BJ (cell line): Measurements from ENCODE around the gene GNG13. TPM values are rescaled to one million over a fixed set of nuclear protein-coding genes. Genes with fewer than 3 reads are reported as not detected.

ENCODE experiments used
- CTCF ChIA-PET: fragments of 350-600 bp; formaldehyde crosslinking; extraction: SDS; loops from one replicate; lab custom pipeline; 2021; ENCODE audit warnings: antibody characterized with exemption, inconsistent platforms; lab: Yijun Ruan, JAX
- POLR2A ChIA-PET: fragments of 300-600 bp; sonication (Branson Sonifier 250); formaldehyde crosslinking; extraction: SDS; loops from one replicate; lab custom pipeline; 2021; ENCODE audit warnings: antibody characterized with exemption; lab: Charles Lee
- DNase-seq: peaks from one replicate; pipeline ENCODE4 v3.0.0-alpha.2; 2011; ENCODE audit warnings: low read depth
- H3K27me3 ChIP-seq: 2 replicates; pipeline ENCODE4 v1.6.0; 2011; ENCODE audit warnings: low read length; ENCODE audit not compliant: control insufficient read depth, insufficient read depth
- H3K36me3 ChIP-seq: 2 replicates; pipeline ENCODE4 v1.5.1; 2011; ENCODE audit warnings: low read length; ENCODE audit not compliant: control insufficient read depth, insufficient read depth
- H3K4me3 ChIP-seq: 2 replicates; pipeline ENCODE4 v1.5.1; 2011; ENCODE audit warnings: low read depth, mild to moderate bottlenecking, control low read depth, low read length
- polyA plus RNA-seq: library from polyadenylated mRNA; depleted of rRNA; stranded (reverse); fragments of >200 nt; gene quantifications from 2 replicates; pipeline ENCODE4 v1.2.3, GENCODE V29; 2011
- TF ChIP-seq, protein P1 (sequence below): IDR thresholded peaks from 2 replicates; pipeline ENCODE4 v1.5.1; 2011; ENCODE audit warnings: low read depth, mild to moderate bottlenecking, control low read depth, inconsistent platforms, low read length, moderate library complexity; ENCODE audit not compliant: insufficient read depth

GNG13 gene
- polyA plus RNA-seq, 1 experiment = not detected

DNA sequence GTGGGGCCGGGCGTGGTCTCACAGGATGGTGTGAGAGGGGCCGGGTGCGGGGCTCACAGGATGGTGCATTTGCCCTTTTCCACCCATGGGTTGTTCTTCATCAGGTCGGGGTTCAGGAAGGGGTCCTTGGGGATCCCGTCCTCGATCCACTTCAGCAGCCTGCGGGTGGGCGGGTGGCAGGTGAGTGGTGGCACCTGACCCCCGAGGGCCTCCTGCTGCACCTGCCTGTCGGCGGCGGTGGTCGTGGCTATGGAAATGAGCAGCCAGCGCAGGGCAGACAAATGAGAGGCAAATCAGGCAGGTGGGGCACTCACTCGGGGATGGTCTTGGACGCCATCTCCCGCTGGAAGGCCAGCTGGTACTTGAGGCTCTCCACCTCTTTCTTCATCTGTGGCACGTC lies 1.9 kb downstream of the GNG13 start:
- ChIA-PET CTCF (interaction anchor here (0.9 kb wide), 1 partner anchor 87 kb away, joined by 3 read pairs; no protein-coding TSS in a partner anchor), POLR2A (no interaction called here)
- DNase-seq = no peak
- H3K27me3 ChIP-seq = peaks cover 16% of the 10 kb centered on the region
- H3K36me3 ChIP-seq = no peaks in the 10 kb centered on the region
- TF ChIP-seq, protein P1, sequence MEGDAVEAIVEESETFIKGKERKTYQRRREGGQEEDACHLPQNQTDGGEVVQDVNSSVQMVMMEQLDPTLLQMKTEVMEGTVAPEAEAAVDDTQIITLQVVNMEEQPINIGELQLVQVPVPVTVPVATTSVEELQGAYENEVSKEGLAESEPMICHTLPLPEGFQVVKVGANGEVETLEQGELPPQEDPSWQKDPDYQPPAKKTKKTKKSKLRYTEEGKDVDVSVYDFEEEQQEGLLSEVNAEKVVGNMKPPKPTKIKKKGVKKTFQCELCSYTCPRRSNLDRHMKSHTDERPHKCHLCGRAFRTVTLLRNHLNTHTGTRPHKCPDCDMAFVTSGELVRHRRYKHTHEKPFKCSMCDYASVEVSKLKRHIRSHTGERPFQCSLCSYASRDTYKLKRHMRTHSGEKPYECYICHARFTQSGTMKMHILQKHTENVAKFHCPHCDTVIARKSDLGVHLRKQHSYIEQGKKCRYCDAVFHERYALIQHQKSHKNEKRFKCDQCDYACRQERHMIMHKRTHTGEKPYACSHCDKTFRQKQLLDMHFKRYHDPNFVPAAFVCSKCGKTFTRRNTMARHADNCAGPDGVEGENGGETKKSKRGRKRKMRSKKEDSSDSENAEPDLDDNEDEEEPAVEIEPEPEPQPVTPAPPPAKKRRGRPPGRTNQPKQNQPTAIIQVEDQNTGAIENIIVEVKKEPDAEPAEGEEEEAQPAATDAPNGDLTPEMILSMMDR = no peak
- no peak overlapping the region for H3K4me3 ChIP-seq

DNA sequence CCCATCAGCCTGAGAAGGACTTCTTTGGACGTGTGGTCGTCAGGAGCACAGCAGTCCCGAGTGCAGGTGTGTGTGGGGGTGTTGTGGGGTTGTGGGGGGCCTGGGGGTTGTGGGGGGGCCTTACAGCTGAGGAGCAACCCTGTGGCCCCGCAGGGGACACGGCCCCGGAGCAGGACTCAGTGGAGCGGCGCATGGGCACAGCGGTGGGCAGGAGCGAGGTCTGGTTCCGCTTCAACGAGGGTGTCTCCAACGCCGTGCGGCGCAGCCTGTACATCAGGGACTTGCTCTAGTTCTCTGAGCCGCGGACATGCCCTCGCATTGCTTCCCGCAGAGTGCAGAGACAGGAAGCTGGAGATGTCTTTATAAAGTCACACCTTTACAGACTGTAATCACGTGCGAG lies 2.8 kb downstream of the GNG13 start:
- no peaks in the 10 kb centered on the region for H3K36me3 ChIP-seq
- H3K4me3 ChIP-seq = no peak overlapping the region
- ChIA-PET CTCF (no interaction called here), POLR2A (no interaction called here)
- H3K27me3 ChIP-seq = peaks cover 16% of the 10 kb centered on the region
- DNase-seq = no peak
- TF ChIP-seq, protein P1 = no peak

DNA sequence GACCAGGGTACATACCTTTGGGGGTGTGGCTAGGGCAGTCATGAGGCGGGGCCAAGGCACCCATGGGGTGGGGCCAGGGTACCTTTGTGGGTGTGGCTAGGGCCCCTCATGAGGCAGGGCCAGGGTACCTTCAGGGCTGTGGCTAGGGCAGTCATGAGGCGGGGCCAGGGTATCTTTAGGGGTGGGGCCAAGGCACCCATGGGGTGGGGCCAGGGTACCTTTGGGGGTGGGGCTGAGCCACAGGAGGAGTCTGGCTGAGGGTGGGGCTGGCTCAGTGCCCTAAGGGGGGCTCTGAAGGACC lies 3.5 kb downstream of the GNG13 start:
- ChIA-PET CTCF (no interaction called here), POLR2A (no interaction called here)
- TF ChIP-seq, protein P1 = no peak
- H3K36me3 ChIP-seq = no peaks in the 10 kb centered on the region
- no peak overlapping the region for H3K4me3 ChIP-seq
- peaks cover 16% of the 10 kb centered on the region for H3K27me3 ChIP-seq
- no peak for DNase-seq

DNA sequence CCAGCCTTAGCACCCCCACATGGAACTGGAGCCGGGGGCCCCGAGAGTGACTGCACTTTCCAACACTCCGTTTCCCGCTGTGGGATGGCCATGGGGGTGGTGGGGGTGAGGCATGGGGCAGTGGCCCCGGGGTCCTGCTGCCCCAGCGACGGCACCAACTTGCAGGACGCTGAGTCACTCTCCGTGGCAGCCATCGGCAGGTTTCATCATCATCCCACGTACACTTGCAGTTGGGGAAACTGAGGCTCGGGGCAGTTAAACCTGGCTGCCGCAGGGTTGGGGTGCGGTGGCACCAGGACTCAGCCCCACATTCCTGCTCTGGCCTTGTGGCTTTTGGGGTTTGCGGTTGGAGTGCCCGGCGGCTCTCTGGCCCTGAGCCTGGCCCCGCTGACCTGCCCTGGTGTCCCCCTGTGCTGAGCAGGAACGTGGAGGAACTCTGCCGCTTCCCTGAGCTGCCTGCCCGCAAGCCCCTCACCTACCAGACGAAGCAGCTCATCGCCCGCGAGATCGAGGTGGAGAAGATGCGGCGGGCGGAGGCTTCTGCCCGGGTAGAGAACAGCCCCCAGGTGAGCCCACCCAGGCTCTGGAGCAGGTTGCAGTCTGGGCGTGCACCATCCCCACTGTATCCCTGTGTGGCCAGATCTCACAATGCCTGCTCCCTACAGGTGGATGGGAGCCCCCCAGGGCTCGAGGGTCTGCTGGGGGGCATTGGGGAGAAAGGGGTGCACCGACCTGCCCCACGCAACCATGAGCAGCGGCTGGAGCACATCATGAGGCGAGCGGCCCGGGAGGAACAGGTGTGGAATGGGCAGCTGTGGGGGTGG lies 4.0 kb downstream of the GNG13 start:
- ChIA-PET CTCF (no interaction called here), POLR2A (no interaction called here)

DNA sequence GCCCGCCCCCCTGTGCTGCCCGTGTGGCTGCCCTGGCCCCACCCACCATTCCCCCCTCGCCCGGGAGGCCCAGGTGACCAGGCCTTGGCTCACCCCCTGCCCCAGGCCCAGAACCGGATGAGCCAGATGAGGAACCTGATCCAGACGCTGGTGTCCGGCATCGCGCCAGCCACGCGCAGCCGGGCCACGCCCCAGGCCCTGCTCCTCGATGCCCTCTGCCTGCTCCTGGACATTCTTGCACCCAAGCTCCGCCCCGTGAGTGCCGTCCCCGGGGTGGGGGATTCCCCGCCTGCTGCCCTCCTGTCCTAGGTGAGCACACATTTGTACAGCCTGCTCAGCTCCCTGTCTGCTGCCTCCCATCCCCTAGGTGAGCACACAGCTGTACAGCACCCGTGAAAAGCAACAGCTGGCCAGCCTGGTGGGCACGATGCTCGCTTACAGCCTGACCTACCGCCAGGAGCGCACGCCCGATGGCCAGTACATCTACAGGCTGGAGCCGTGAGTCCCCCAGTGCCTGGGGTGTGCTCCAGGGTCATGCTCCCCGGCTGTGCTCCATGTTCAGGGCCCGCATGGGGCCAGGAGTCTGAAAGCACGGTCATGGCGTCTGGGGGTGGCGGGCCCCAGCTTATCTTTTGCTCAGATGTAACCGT lies 4.8 kb downstream of the GNG13 start:
- POLR2A ChIA-PET = no interaction called here
- no peak for DNase-seq
- TF ChIP-seq, protein P1 = no peak
- CTCF ChIA-PET = no interaction called here
- peaks cover 6% of the 10 kb centered on the region for H3K27me3 ChIP-seq
- no peak overlapping the region for H3K4me3 ChIP-seq
- H3K36me3 ChIP-seq = peaks cover 3% of the 10 kb centered on the region; the same call in 1 of the 2 replicates

More for the DNA sequence above, 4.0 kb downstream of the GNG13 start:
- no peak for DNase-seq
- Histone ChIP-seq H3K27me3 (peaks cover 14% of the 10 kb centered on the region), H3K36me3 (peaks cover 2% of the 10 kb centered on the region; the same call in 1 of the 2 replicates), H3K4me3 (no peak overlapping the region)
- TF ChIP-seq, protein P1 = no peak
